GM18519 (cell line): ENCODE results near the gene ENPP6.
"Not testable (repeated sequence)": the region's sequence is repeated elsewhere in the genome, so short reads cannot be mapped to it uniquely, and the experiment has no call there.

ENCODE experiments used
- ATAC-seq: cut with Tn5 transposase; IDR thresholded peaks from one replicate; pipeline ENCODE4 v1.9.1; 2021; ENCODE audit warnings: mild to moderate bottlenecking, moderate library complexity; ENCODE audit not compliant: unreplicated experiment, low FRiP score

ENPP6 gene

DNA sequence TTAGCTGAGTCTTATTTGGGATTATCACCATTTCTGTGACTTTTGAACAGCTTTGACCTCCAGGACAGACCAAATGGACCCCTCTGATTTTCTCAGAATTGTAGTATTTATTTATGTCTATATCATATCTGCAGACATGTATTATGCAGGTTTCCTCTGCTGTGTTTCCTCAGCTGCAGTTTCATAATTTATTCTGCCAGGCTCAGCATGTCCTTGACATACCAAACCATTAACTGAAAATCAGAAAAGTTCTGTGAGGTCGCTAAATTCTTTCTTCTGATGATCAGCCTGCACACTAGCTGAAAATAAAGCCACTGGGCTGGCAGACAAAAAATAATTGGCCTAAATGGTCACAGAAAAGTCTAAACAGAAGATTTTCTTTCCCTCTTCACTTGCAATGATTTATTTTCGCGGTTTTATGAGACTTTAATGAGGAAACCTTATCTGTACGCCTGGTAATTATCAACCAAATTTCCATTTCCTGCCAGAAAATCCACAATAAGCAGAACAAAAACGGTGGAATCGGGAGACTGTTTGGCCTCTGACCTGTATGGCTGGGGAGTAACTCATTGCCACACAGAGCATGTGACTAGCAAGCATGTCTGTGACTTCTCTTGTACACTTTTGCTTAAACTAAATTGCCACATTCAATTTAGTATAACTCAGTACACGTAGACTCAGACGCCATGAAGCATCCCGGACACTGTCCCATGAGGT is 150.9 kb downstream of the ENPP6 start:
- ATAC-seq = no peak

DNA sequence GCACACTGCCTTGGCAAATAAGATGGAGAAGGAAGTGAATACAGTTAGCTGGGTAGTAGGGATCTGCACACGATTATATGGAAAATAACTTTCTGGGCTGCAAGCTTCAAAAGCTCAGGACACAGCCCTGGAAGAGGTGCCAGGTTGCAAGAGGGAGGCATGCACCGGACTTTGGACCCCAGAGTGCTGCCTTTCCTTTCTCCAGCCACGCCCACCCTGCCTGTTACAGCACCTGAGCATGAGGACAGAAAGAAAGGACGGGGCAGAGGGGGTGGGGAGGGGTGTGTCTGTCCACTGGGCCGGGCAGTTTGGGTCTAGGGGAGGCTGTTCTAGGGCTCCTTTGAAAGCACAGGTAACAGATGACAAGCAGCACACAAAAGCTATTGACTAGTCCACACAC is 152.8 kb downstream of the ENPP6 start:
- ATAC-seq = no peak

DNA sequence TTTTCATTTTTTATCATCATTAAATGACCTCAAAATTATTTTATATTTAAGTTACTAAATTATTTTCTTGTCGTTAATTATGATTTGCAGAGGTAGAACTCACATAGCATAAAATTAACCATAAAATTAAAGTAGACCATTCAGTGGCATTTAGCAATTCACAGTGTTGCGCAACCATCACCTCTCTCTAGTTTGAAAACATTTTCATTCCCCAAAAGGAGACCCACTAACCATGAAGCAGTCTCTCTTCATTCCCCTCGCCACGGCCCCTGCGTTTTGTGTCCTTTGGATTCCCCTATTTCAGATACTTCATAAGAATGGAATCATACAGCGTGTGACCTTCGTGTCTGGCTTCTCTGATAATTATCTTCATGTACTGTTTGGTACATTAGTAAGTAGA is 154.9 kb downstream of the ENPP6 start:
- no peak for ATAC-seq

DNA sequence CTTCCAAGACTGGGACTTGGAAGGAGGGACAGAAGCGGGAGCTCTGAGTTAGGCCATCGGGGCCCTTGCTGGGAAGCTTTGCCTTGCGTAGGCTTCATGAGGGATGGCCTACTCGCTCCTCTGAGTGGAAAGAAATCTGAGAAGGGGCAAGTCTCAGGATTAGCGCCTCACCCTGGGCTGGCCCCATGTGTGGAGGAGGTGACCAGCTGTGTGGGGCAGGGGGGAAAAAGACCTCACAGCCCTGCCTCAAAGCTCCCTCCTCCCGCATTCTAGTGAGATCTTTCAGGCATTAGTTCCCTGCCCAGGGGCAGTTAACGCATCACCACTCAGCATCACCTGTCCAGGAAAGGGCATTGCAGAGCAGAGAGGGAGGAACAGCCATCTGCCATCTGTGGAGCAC is 156.1 kb downstream of the ENPP6 start:
- no peak for ATAC-seq

DNA sequence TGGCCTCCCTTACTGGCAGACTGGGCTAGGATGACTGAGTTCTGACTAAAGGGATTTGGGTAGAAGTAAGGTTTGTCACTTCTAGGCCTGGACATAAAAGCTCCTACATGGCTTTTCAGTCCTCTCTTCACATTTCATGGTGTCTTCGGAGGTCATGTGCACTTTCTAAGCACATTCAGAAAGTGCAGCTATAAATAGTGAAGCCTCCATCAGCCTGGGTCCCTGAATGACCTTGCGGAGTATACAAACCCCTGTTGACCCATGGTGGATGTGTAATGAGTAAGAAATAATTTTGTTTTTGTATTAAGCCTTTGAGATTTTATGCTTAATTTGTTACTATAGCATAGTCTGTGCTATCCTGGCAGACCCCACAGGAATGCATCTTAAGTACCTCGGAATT is 158.6 kb downstream of the ENPP6 start:
- ATAC-seq = no peak

DNA sequence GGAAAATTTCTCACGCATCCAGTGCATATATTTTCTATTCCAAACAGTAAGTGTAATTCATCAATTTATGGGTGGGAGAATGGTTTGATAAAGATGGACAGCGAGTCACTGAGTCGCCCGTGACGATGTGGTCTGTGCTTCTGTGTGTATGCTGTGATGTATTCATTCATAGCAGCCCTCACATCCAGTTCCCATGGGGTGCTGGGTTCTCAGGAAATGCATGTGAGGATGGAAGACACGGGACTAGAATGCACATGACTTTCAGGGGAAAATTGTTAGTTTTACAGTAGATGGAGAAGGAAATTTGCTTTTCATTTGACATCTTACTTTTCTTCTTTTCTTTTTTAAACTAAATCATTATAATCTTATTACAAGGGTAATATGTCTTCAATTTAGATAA is 159.6 kb downstream of the ENPP6 start:
- ATAC-seq = no peak

DNA sequence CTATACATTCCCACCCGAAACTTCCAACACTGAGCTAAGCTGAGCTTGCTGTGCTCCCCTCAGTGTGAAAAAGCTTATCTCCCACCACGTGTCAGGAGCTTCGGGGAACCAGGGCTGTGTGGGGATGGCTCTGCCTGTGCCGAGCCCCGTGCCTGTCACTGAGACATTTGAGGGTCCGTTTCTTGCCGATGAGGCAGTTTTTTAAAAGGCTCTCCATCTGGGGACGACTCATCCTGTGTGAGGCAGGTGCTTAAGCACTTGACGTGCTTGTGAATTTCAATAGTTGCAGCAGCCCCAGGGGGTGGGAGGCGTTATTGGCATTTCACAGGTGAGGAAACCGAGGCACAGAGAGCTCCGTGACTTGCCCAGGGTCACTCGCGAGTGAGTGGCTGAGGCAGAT is 160.8 kb downstream of the ENPP6 start:
- no peak for ATAC-seq

DNA sequence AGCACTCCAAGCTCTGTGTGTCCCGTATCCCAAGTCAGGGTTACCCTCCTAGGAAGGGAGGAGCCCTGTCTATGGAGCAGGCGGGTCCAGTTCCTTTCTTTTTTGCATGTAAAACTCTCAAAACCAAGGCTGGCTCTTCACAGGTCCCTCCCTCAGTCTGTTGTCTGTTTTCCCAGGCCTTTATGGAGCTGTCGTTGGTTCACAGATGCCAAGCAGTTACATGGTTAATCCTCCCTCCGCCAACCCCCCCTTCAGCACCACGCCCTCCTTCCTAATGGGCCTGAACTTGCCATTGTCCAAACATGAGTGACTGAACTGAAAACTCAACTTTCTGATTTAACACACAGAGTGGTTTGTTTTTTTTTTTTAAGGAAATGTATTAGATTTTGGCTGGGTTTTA is 164.2 kb downstream of the ENPP6 start:
- no peak for ATAC-seq

DNA sequence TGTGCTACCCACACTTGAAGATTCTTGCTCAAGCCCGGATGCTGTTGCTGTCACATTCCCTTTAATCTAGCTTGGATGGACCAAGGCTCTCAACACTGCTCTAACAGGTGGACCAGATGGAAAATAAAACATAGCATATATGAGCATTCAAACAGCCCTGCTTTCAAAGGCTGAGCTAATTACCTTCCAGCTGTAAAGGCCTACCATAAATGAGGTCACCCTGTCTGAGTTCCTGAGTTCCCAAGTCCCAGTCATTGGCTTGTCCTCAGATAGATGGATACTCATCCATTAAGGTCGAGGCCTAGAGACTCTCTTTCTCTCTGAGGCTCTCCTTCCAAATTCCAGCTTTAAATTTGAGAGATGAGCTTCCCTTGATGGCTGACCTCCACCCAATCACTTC is 165.1 kb downstream of the ENPP6 start:
- no peak for ATAC-seq

DNA sequence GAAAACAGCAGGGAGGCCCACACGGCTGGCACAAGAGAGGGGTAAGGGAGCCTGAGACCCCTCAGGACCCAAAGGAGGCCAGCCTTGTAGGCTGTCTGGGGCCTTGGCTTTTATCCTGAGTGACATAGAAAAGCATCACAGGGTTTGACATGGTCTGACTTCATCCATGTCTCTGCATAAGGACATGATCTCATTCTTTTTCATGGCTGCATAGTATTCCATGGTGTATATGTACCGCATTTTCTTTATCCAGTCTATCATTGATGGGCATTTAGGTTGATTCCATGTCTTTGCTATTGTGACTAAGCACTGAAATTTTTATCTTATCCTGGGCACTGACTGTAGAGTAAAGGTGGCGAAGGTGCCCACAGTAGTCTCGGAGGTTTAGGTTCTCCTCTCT is 166.4 kb downstream of the ENPP6 start:
- ATAC-seq = not testable (repeated sequence)

DNA sequence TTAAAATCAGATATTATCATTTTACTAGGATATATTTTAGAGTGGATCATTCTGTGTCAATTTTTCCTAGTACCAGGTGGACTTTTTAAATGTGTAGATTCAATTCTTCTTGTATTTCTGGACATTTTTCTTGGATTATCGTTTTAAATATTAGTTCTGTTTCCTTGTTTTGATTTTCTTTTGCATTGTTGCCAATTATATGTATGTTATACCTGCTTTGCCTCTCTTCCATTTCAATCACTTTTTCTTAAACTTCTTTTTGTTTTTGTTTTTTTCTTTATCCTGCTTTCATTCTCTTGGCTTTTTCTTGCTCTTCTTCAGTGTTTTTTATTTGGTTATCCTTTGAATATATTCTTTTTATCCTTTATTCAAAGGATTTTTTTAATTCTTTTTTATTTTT is 171.5 kb downstream of the ENPP6 start:
- ATAC-seq = no peak

DNA sequence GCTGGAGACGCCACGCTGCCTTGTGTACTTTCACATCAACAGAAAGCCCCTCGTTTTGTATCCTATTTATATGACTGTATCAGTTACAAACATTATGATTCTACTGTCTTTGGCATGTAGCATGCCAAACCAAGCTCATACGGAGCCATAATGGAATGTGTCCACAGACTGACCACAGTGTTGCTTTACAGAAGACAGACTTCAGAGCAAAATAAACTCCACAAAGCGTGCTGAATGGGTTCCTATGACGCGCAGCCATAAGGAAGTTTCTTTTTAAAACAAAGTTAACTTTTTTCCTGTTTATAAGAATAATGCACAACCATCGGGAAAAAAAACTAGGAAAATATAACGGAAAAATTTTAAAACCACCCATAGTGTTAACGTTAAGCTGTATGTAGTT is 176.5 kb downstream of the ENPP6 start:
- no peak for ATAC-seq

DNA sequence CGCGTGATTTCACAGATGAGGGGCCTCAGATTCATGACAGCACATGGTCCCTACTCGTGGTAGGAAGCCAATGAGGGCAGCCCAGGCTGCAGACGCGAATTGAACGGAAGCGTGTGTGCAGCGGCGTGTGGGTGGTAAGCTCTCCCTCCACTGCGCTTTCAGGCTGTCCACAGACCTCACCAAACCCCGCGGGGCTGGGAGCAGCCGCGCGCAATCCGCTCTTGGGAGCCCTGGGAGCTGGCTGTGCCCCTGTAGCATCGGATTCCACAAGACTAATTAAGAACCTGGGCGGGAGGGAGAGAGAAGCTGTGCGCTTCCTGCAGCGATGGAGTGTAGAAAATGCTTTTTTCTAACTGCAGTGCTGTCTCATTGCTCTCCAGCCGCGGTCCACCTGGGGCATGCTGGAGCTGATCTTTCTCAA is 177.7 kb downstream of the ENPP6 start:
- no peak for ATAC-seq
